Erythroblast (primary cell): ENCODE measurements around the gene RBFOX1.

Source experiments
- DNase-seq, 2 experiments: peaks; one replicate each; lab custom pipeline; 2025; lab: John Stamatoyannopoulos, UW
- GATA1 ChIP-seq: IDR thresholded peaks from 2 replicates; pipeline ENCODE4 v1.6.1; 2011; ENCODE audit warnings: low read depth, mild to moderate bottlenecking, control low read depth, low read length, moderate library complexity
- POLR2A ChIP-seq: IDR thresholded peaks from 2 replicates; pipeline ENCODE4 v1.6.1; 2011; ENCODE audit warnings: mild to moderate bottlenecking, low read length

Gene RBFOX1

DNA sequence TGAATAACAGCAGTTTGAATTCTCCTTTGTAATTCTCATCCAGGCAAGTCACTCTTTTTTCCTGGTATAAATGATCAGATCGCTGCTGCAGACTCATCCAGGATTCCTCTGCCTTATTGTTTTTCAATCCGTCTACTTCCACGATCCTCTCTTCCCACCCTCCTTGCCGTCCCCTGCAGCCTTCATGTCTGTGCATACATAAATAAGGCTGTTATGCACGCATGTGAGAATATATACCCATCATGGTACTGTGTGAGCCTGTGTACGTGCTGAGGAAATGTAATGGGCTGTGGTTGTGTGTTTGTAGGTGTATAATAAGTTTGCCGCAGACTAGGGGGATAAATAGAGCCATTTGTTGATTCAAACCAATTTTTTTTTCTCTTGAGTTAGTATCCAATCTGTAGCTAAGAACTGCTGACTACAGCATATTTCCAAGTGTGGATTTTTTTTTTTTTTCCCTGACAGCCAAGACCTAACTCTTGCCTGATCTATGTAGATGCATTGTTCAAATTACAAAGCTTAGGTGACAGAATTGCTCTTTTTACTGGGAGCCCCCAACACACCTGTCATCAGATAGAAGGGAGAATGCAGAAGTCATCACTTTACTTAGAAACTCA lies 62.2 kb downstream of the RBFOX1 start:
- no peak for DNase-seq
- TF ChIP-seq POLR2A, result no peak
- TF ChIP-seq GATA1, result no peak

DNA sequence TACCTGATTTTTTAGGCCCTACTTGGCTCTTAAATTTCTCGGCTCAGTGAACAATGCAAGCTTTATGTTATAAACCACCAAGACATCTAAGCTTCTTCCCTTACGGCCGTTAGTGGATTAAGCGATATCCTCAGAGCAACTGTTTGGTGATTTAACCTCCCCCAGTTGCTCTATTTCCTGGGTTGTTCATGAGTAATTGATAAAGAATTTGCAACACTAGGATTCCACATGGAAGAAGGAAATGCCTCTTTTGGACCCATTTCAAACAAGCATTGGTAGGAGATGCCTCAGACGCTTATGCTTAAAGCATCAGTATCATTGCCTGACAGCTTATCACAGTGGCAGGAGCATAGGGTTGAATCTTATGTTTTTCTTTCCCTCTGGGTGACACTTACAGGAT lies 65.3 kb downstream of the RBFOX1 start:
- no peak for DNase-seq
- TF ChIP-seq GATA1, result no peak
- no peak for TF ChIP-seq POLR2A

- TF ChIP-seq POLR2A, result no peak
- TF ChIP-seq GATA1, result no peak
- no peak for DNase-seq
Observed at GRCh38 chr16:7398536-7398935, 65.9 kb downstream of the RBFOX1 start.

DNA sequence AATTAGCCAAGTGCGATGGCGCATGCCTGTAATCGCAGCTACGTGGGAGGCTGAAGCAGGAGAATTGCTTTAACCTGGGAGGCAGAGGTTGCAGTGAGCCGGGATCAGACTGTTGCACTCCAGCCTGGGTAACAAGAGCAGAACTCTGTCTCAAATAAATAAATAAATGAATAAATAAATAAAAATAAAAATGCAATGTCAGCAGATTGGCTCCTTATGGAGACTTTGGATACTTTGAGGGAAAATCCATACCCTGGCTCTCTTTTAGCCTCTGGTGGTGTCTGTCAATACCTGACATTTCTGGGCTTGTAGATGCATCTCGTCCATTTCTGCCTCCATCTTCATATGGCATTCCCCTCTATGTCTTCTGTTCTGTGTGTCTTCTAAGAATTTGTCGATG lies 66.7 kb downstream of the RBFOX1 start:
- TF ChIP-seq POLR2A, result no peak

DNA sequence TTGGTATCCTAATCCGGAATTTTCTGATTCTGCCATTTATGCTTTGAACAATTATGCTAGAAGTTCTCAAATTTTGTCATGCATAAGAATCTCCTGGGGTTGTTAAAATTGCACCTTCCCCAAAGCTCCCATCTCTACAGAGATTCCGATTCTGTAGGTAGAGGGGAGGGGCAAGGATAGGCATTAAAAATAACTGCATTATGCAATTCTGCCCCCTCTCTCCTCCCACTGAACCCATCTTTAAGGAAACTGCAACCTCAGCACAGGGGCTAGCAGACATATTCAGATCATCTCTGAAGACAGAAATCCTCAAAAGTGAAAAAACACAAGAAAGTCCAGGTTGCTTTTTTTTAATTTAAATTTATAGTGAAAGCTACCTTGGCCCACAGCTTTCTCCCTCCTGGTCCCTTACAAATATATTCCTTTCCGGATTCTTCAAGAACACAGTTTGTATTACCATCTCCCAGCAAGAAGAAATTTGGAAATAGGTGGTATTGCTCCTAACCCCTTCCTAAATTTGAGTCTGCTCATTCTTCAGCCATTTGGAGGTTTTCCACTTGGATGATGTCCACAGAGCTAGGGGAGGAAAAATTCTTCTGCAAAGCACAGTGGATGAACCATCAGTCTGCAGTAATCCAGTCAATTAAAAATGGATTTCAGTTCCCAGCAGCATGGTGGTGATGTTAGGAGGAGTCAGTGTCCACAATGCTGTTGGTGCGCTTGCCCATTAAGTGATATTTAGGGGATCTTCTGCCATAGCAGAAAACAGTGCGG lies 67.7 kb downstream of the RBFOX1 start:
- TF ChIP-seq GATA1 (no peak), POLR2A (no peak)
- DNase-seq, result no peak

More for the DNA sequence above, 66.7 kb downstream of the RBFOX1 start:
- DNase-seq, result no peak

DNA sequence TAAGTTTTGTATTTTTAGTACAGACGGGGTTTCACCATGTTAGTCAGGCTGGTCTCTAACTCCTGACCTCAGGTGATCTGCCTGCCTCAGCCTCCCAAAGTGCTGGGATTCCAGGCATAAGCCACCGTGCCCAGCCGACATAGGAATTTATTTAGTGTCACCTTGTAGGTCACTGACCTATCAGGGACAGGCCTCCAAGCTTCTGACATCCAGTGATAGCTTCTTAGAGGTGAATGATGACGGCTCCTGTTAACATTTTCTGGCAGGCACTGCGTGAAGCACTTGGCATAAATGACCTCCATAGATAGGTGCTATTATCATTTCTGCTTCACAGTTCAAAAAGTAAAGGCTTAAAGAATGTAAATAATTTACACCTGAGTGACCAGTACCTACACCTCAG lies 71.6 kb downstream of the RBFOX1 start:
- no peak for DNase-seq
- TF ChIP-seq GATA1 (no peak), POLR2A (no peak)

- TF ChIP-seq POLR2A (no peak), GATA1 (no peak)
- DNase-seq, result no peak
Observed at GRCh38 chr16:7405166-7405565, 72.5 kb downstream of the RBFOX1 start.

GRCh38 chr16:7408700-7409365 lies 76.2 kb downstream of the RBFOX1 start:
- no peak for DNase-seq
- TF ChIP-seq GATA1, result no peak
- TF ChIP-seq POLR2A, result no peak

DNA sequence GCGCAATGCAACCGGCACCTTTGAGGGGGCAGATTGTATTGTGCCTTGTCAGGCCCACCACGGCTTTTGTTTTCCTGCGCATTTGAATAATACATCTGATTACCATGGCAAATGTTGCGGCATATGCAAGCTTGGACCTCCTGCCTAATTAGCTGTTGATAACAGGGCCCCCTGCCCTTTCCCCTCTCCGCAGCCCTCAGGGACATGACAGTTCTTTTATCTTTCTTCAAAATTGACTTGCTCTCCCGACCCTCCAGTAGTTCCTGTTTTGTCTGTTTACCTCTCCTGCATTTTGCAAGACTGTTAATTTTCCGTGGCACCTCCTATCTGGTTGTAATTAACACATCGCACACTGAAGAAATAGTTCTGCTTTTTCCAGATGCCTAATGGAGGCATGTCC lies 86.8 kb downstream of the RBFOX1 start:
- no peak for DNase-seq
- no peak for TF ChIP-seq POLR2A
- no peak for TF ChIP-seq GATA1

DNA sequence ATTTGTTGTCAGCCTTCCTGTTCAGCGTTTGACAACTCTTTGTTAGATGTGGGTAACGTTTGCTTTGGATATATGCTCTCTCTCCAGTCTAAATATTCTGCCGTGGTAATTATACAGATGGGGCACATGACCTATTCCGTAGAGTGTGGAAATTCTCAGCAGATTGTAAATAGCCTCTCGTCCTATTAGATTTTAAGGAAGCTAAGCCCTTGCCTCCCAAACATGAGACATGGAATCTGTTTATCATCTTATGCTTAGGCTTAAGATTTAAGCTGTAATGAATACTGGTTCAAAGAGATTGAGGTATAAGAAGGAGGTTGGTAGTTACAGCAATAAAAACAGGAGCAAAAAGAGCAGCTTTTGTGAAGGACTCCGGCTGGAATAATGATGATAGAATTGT lies 87.4 kb downstream of the RBFOX1 start:
- TF ChIP-seq GATA1, result no peak
- DNase-seq, result no peak

DNA sequence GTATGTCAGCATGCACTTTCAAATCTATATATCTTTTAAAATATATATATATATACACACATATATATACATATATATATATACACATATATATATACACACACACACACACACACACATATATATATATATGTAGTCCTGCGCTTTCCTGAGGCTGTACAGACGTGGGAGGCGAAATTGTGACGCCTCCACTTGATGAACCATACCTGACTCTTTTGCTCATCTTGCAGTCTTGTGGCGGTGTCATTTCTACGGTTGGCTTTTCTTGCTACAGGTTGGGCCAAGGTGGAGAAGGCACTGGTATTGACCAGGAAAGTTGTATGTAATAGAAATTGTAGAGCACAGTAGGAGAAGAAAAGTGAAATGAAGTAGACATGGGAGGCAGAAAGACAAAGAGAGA lies 88.2 kb downstream of the RBFOX1 start:
- no peak for TF ChIP-seq POLR2A
- TF ChIP-seq GATA1, result no peak
- DNase-seq, result no peak

GRCh38 chr16:7421578-7421977 lies 88.9 kb downstream of the RBFOX1 start:
- no peak for TF ChIP-seq GATA1
- TF ChIP-seq POLR2A, result no peak
- no peak for DNase-seq

DNA sequence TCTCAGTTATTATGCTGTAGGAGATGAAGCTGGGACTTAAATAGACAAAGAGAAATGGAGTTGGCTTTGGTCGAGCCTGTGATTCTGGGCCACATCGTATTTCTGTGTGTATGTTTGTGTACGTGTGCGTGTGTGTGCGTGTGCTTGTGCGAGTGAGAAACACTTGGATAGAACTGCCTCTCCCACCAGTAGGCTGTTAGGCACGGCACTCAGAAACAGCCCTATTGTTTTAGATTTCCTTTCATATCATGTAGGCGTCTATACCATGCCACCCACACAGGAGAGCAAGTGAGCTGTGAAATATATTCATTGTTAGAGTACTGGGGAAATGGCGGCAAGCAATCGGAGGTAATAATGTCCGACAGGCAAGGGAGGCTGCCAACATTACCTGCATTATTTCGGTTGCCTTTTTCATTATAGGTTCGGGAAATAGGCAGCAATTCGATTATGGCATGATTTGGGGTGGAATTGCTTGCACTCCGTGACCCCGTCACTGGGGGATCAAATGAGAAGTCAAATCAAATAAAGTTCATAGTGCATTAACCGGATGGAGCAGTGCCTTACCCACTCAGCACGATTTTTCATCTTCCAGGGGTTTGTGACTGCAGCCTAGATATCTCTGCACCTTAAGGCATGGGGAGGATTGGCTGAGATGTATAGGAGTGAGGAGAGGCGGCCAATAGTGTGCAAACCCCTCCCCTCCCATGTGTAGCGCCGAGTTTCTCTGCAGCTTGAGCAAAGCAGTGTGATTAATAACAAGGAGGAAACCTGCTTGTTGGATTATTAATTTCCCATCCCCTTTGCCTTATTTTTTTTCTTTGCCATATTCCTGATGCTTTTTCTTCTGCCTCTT lies 89.6 kb downstream of the RBFOX1 start:
- DNase-seq, result no peak

More for the DNA sequence above, 89.6 kb downstream of the RBFOX1 start:
- no peak for TF ChIP-seq POLR2A
- no peak for TF ChIP-seq GATA1
